Measurements from ENCODE around the gene WDR46.

GRCh38 chr6:33271117-33271467 is 17.9 kb downstream of the WDR46 start:
- TF ChIP-seq CTCF (IDR thresholded peaks at IDR 0.05 in 8 of 11, conservative IDR thresholded peaks at IDR 0.05 in 3 of 11), result no peak
- no peak for TF ChIP-seq POLR2A (IDR thresholded peaks at IDR 0.05)

Measured in spleen (tissue), 7 donors.